DND-41 (cell line): Measurements from ENCODE around the gene ASIC4.

Experiments
- ATAC-seq: fragments of 200-7000 bp; cut with Tn5 transposase; 3 replicates; pipeline ENCODE4 v1.9.1; 2021; ENCODE audit warnings: low read depth; ENCODE audit not compliant: insufficient read depth
- DNase-seq: peaks from one replicate; pipeline ENCODE4 v3.0.0-alpha.2; 2020
- H2AFZ ChIP-seq: 2 replicates; pipeline ENCODE4 v1.6.0; 2012; ENCODE audit warnings: low read depth, low read length
- H3K27ac ChIP-seq: 2 replicates; pipeline ENCODE4 v1.5.1; 2012; ENCODE audit warnings: low read length, inconsistent platforms
- H3K27me3 ChIP-seq: fragments of 200-600 bp; sonication (generic); 2 replicates; pipeline ENCODE4 v1.6.0; 2012; ENCODE audit warnings: low read length, mild to moderate bottlenecking, inconsistent platforms; ENCODE audit not compliant: insufficient read depth, poor library complexity
- H3K36me3 ChIP-seq: 2 replicates; pipeline ENCODE4 v1.5.1; 2012; ENCODE audit warnings: low read length, inconsistent platforms; ENCODE audit not compliant: insufficient read depth
- H3K4me1 ChIP-seq: 2 replicates; pipeline ENCODE4 v1.5.1; 2012; ENCODE audit warnings: mild to moderate bottlenecking, low read length; ENCODE audit not compliant: insufficient read depth
- H3K4me2 ChIP-seq: 2 replicates; pipeline ENCODE4 v1.6.0; 2012; ENCODE audit warnings: mild to moderate bottlenecking, moderate library complexity, low read length, inconsistent platforms; ENCODE audit not compliant: insufficient read depth
- H3K4me3 ChIP-seq, 2 experiments: fragments of 200-600 bp in 1 of 2; shearing (Covaris generic) in 1 of 2; 2 replicates each; pipeline ENCODE4 v1.5.1; 2012 to 2016; ENCODE audit warnings: inconsistent platforms in 2 of 2, low read length in 2 of 2, mild to moderate bottlenecking in 2 of 2, low read depth in 1 of 2, moderate library complexity in 1 of 2
- H3K79me2 ChIP-seq: 2 replicates; pipeline ENCODE4 v1.6.0; 2012; ENCODE audit warnings: low read length, inconsistent platforms; ENCODE audit not compliant: insufficient read depth
- H3K9ac ChIP-seq: 2 replicates; pipeline ENCODE4 v1.6.0; 2012; ENCODE audit warnings: low read depth, mild to moderate bottlenecking, inconsistent platforms, low read length, moderate library complexity
- H3K9me3 ChIP-seq: 2 replicates; pipeline ENCODE4 v1.5.1; 2012; ENCODE audit warnings: low read length, moderate library complexity, mild to moderate bottlenecking, inconsistent platforms; ENCODE audit not compliant: insufficient read depth, severe bottlenecking
- H4K20me1 ChIP-seq: 2 replicates; pipeline ENCODE4 v1.6.0; 2012; ENCODE audit warnings: low read length; ENCODE audit not compliant: insufficient read depth
- CTCF ChIP-seq: IDR thresholded peaks from 2 replicates; pipeline ENCODE4 v1.5.1; 2012; ENCODE audit warnings: borderline replicate concordance, low read length, moderate library complexity, mild to moderate bottlenecking; ENCODE audit not compliant: poor library complexity, severe bottlenecking; ENCODE audit errors: extremely low read depth
- EZH2 ChIP-seq: IDR thresholded peaks from 3 replicates; pipeline ENCODE4 v1.6.1; 2012; ENCODE audit warnings: borderline replicate concordance, low read depth, mild to moderate bottlenecking, moderate library complexity, low read length, inconsistent platforms; ENCODE audit not compliant: severe bottlenecking

Gene ASIC4

GRCh38 chr2:219491278-219491963 is 22.9 kb upstream of the ASIC4 start:
- Histone ChIP-seq H3K4me2 (no peak overlapping the region), H3K4me1 (peaks cover 3% of the 10 kb centered on the region; the same call in 1 of the 2 replicates), H3K4me3 (no peak overlapping the region), H2AFZ (no peak overlapping the region), H3K79me2 (no peaks in the 10 kb centered on the region), H3K27ac (no peak overlapping the region), H3K9ac (no peak overlapping the region), H4K20me1 (no peaks in the 10 kb centered on the region; the same call in none of the 2 replicates), H3K36me3 (no peaks in the 10 kb centered on the region), H3K9me3 (no peaks in the 10 kb centered on the region), H3K27me3 (peaks cover 2% of the 10 kb centered on the region)
- DNase-seq (no peak), ATAC-seq (no peak)
- TF ChIP-seq CTCF (no peak), EZH2 (no peak)

GRCh38 chr2:219492575-219492974 is 21.7 kb upstream of the ASIC4 start:
- Histone ChIP-seq H3K4me2 (no peak overlapping the region), H3K79me2 (no peaks in the 10 kb centered on the region), H3K36me3 (no peaks in the 10 kb centered on the region), H3K4me1 (peaks cover 4% of the 10 kb centered on the region), H3K27me3 (peaks cover 2% of the 10 kb centered on the region), H3K4me3 (no peak overlapping the region), H3K9ac (no peak overlapping the region), H2AFZ (no peak overlapping the region), H4K20me1 (no peaks in the 10 kb centered on the region; the same call in none of the 2 replicates), H3K9me3 (no peaks in the 10 kb centered on the region), H3K27ac (no peak overlapping the region)
- no peak for TF ChIP-seq EZH2
- TF ChIP-seq CTCF = no peak
- no peak for DNase-seq
- ATAC-seq = no peak

- Histone ChIP-seq H3K4me1 (peaks cover 10% of the 10 kb centered on the region), H3K27me3 (peaks cover 2% of the 10 kb centered on the region), H4K20me1 (no peaks in the 10 kb centered on the region; the same call in none of the 2 replicates), H3K9me3 (no peaks in the 10 kb centered on the region), H2AFZ (no peak overlapping the region), H3K36me3 (no peaks in the 10 kb centered on the region), H3K27ac (no peak overlapping the region), H3K4me2 (no peak overlapping the region), H3K79me2 (no peaks in the 10 kb centered on the region), H3K4me3 (no peak overlapping the region), H3K9ac (no peak overlapping the region)
- ATAC-seq (no peak), DNase-seq (no peak)
- no peak for TF ChIP-seq CTCF
Measured at GRCh38 chr2:219493086-219493485, 21.2 kb upstream of the ASIC4 start.
